Measurements from ENCODE around the gene DOCK2.
"Not testable (repeated sequence)": the region's sequence is repeated elsewhere in the genome, so short reads cannot be mapped to it uniquely, and the experiment has no call there.

DOCK2 gene

GRCh38 chr5:169637085-169637548 lies at the start of gene DOCK2:
DOCK2 (plus strand) TSS chr5:169637275; CDS start chr5:169637327, 52 bp downstream.
- peak; percentile 49 for DNase-seq (ENCODE audit: low read depth)

- no peak for DNase-seq (ENCODE audit: low read depth)
These were observed 46.5 kb upstream of the DOCK2 start for GRCh38 chr5:169590602-169591001.

- no peak for DNase-seq (ENCODE audit: low read depth)
These were observed 45.4 kb upstream of the DOCK2 start for GRCh38 chr5:169591636-169592035.

- no peak for DNase-seq (ENCODE audit: low read depth)
These were observed 44.0 kb upstream of the DOCK2 start for GRCh38 chr5:169592937-169593650.

- no peak for DNase-seq (ENCODE audit: low read depth)
These were observed 41.8 kb upstream of the DOCK2 start for GRCh38 chr5:169595172-169595820.

- no peak for DNase-seq (ENCODE audit: low read depth)
These were observed 37.6 kb upstream of the DOCK2 start for GRCh38 chr5:169599451-169599850.

GRCh38 chr5:169602535-169602934 lies 34.5 kb upstream of the DOCK2 start:
- DNase-seq (ENCODE audit: low read depth) = no peak

- no peak for DNase-seq (ENCODE audit: low read depth)
These were observed 30.8 kb upstream of the DOCK2 start for GRCh38 chr5:169606279-169606678.

- no peak for DNase-seq (ENCODE audit: low read depth)
These were observed 29.2 kb upstream of the DOCK2 start for GRCh38 chr5:169607882-169608281.

GRCh38 chr5:169609716-169610115 lies 27.4 kb upstream of the DOCK2 start:
- DNase-seq (ENCODE audit: low read depth) = no peak

- no peak for DNase-seq (ENCODE audit: low read depth)
These were observed 26.5 kb upstream of the DOCK2 start for GRCh38 chr5:169610606-169611005.

- no peak for DNase-seq (ENCODE audit: low read depth)
These were observed 21.5 kb upstream of the DOCK2 start for GRCh38 chr5:169615561-169615960.

GRCh38 chr5:169624307-169624706 lies 12.8 kb upstream of the DOCK2 start:
- DNase-seq (ENCODE audit: low read depth) = not testable (repeated sequence)

- no peak for DNase-seq (ENCODE audit: low read depth)
These were observed 10.3 kb upstream of the DOCK2 start for GRCh38 chr5:169626779-169627178.

- no peak for DNase-seq (ENCODE audit: low read depth)
These were observed 9.5 kb upstream of the DOCK2 start for GRCh38 chr5:169627551-169627950.

GRCh38 chr5:169628892-169629291 lies 8.2 kb upstream of the DOCK2 start:
- no peak for DNase-seq (ENCODE audit: low read depth)

GRCh38 chr5:169629847-169630548 lies 7.1 kb upstream of the DOCK2 start:
- no peak for DNase-seq (ENCODE audit: low read depth)

- no peak for DNase-seq (ENCODE audit: low read depth)
These were observed 5.7 kb upstream of the DOCK2 start for GRCh38 chr5:169631360-169631759.

GRCh38 chr5:169632946-169633345 lies 4.1 kb upstream of the DOCK2 start:
- DNase-seq (ENCODE audit: low read depth) = no peak

GRCh38 chr5:169634606-169635005 lies 2.5 kb upstream of the DOCK2 start:
- DNase-seq (ENCODE audit: low read depth) = no peak

- no peak for DNase-seq (ENCODE audit: low read depth)
These were observed 1.1 kb upstream of the DOCK2 start for GRCh38 chr5:169635936-169636335.

GRCh38 chr5:169636477-169637084 lies 494 bp upstream of the DOCK2 start:
- DNase-seq (ENCODE audit: low read depth) = no peak

Measured in activated gamma-delta T cell treated with anti-CD3 and anti-CD28 coated beads, Interleukin-2, amount 50 U/mL, for 16 hours (primary cell).